Type B pancreatic cell (in vitro differentiated cells): ENCODE results near the gene PKP1. TPM values are rescaled to one million over a fixed set of nuclear protein-coding genes. Genes with fewer than 3 reads are reported as not detected.

Experiments
- DNase-seq: peaks from one replicate; pipeline ENCODE4 v3.0.0; 2021; ENCODE audit warnings: mixed read lengths; ENCODE audit not compliant: unreplicated experiment; ENCODE audit errors: extremely low spot score
- H3K27ac Mint-ChIP-seq: 2 replicates; pipeline ENCODE4 v1.8.0; 2021; ENCODE audit warnings: mild to moderate bottlenecking, mixed read lengths
- H3K27me3 Mint-ChIP-seq: 2 replicates; pipeline ENCODE4 v1.8.0; 2021; ENCODE audit warnings: mixed read lengths
- H3K36me3 Mint-ChIP-seq: 2 replicates; pipeline ENCODE4 v1.8.0; 2021; ENCODE audit warnings: mixed read lengths
- H3K4me1 Mint-ChIP-seq: one replicate; pipeline ENCODE4 v1.8.0; 2021; ENCODE audit warnings: mixed read lengths; ENCODE audit not compliant: unreplicated experiment
- H3K4me3 Mint-ChIP-seq: 2 replicates; pipeline ENCODE4 v1.8.0; 2021; ENCODE audit warnings: mild to moderate bottlenecking, mixed read lengths
- H3K9me3 Mint-ChIP-seq: 2 replicates; pipeline ENCODE4 v1.8.0; 2021; ENCODE audit warnings: mixed read lengths
- total RNA-seq: library from RNA; stranded (reverse); gene quantifications from 2 replicates; pipeline ENCODE4 v1.2.1, GENCODE V29; 2021; ENCODE audit warnings: low replicate concordance
- TF ChIP-seq, protein P1 (sequence below): fragments of 200-600 bp; sonication (generic); conservative IDR thresholded peaks from 2 replicates; pipeline ENCODE4 v1.5.0; 2021; ENCODE audit warnings: antibody characterized with exemption, mild to moderate bottlenecking

The PKP1 gene
- total RNA-seq, 1 donor from 2014 or later: 7.6 TPM

DNA sequence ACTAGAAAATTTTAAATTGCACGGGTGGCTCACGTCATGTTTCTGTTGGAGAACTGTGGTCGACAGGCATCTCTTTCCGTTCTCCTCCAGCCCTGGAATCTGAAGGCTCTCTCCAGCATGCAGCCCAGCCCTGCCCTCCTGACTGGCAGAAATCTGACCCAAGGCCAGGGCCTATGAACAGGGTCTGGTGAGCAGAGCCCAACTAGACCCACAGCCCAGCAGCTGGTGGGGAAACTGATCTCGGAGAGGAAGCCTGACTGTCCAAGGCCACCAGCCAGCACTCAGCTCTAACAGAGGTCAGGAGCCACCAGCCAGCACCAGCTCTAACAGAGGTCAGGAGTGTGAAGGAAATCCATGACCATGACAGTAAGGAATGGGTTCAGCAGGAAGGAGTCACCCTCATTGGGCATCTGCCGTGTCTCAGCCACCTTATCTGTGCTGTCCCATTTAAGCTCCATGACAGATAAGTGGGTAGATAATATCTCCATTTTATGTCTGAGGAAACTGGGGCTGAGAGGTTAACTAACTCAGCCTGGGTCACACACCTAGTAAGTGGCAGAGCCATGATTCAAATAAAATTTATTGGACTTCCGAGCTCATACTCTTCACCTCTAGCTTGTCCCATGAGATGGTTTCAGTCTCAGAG, 20.2 kb upstream of the PKP1 start:
- TF ChIP-seq, protein P1, sequence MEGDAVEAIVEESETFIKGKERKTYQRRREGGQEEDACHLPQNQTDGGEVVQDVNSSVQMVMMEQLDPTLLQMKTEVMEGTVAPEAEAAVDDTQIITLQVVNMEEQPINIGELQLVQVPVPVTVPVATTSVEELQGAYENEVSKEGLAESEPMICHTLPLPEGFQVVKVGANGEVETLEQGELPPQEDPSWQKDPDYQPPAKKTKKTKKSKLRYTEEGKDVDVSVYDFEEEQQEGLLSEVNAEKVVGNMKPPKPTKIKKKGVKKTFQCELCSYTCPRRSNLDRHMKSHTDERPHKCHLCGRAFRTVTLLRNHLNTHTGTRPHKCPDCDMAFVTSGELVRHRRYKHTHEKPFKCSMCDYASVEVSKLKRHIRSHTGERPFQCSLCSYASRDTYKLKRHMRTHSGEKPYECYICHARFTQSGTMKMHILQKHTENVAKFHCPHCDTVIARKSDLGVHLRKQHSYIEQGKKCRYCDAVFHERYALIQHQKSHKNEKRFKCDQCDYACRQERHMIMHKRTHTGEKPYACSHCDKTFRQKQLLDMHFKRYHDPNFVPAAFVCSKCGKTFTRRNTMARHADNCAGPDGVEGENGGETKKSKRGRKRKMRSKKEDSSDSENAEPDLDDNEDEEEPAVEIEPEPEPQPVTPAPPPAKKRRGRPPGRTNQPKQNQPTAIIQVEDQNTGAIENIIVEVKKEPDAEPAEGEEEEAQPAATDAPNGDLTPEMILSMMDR: no peak
- Mint-ChIP-seq H3K36me3 (no peaks in the 10 kb centered on the region), H3K4me3 (no peak overlapping the region), H3K27me3 (peaks cover 51% of the 10 kb centered on the region), H3K4me1 (no peaks in the 10 kb centered on the region), H3K27ac (no peak overlapping the region), H3K9me3 (no peaks in the 10 kb centered on the region)
- DNase-seq: no peak

DNA sequence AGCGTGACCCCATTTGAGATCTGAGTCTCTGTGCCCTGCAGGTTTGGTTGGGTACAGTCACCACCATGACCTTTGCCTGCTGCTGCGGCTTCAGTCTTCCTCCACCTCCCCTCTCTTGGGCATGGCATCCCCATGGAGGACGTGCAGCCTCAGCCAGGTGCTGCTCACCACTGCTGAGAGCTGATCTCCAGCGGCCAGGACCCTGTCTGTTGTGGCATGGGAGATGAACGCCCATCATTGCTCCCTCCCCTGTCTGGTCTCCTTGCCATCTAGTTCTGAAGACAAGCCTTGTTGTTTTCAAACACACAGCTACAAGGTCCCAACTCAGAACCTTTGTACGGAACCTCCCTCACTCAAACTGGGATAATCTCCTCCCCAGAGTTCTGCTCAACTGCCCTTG, 19.2 kb upstream of the PKP1 start:
- Mint-ChIP-seq H3K4me1 (no peaks in the 10 kb centered on the region), H3K36me3 (no peaks in the 10 kb centered on the region)

DNA sequence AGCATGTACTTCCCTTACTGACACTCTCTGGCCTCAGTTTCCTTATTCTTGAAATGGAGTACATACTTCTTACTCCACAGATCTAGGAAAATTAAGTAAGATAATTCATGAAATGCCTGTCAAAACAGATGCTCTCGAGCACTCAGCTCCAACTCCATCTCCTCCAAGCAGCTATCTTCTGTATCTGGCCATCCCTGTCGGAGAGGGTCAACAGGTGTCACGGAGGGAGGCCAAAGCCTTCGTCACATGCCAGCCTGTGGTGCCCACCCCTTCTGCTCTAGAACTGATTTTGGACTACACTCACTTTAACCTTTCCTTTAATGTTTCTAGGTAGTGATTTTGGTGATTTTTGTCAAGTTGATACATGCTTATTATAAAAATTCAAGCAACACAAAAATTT, 18.8 kb upstream of the PKP1 start:
- Mint-ChIP-seq H3K36me3 (no peaks in the 10 kb centered on the region), H3K9me3 (no peaks in the 10 kb centered on the region), H3K4me1 (no peaks in the 10 kb centered on the region), H3K27me3 (peaks cover 49% of the 10 kb centered on the region), H3K4me3 (no peak overlapping the region), H3K27ac (no peak overlapping the region)
- TF ChIP-seq, protein P1: no peak
- DNase-seq: peak; percentile 29

More for the DNA sequence above, 19.2 kb upstream of the PKP1 start:
- TF ChIP-seq, protein P1: no peak
- H3K27ac Mint-ChIP-seq: no peak overlapping the region
- no peak overlapping the region for H3K4me3 Mint-ChIP-seq
- peaks cover 48% of the 10 kb centered on the region for H3K27me3 Mint-ChIP-seq
- H3K9me3 Mint-ChIP-seq: no peaks in the 10 kb centered on the region
- peak; percentile 37 for DNase-seq

DNA sequence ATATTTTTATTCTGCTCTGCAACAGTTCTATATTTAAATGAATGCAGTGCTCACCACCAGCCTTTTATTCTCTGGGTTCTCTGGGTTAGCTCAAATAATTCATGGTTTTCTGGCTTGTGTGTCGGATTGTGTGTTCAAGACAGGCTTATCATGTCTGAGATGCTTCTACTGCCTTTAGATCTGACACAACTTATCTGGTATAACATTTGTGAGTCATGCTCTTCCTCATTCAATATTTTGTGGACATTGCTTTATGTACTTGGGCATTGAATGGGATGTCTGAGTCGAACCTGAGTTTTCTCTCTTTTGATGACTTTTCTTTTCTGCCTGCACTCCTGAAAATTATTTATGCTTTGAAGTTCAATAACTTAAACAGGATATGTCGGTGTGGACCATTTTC, 17.6 kb upstream of the PKP1 start:
- no peak for DNase-seq
- H3K27me3 Mint-ChIP-seq: peaks cover 49% of the 10 kb centered on the region
- no peaks in the 10 kb centered on the region for H3K36me3 Mint-ChIP-seq
- TF ChIP-seq, protein P1: no peak
- H3K4me1 Mint-ChIP-seq: no peaks in the 10 kb centered on the region
- H3K9me3 Mint-ChIP-seq: no peaks in the 10 kb centered on the region
- H3K27ac Mint-ChIP-seq: no peak overlapping the region
- no peak overlapping the region for H3K4me3 Mint-ChIP-seq

DNA sequence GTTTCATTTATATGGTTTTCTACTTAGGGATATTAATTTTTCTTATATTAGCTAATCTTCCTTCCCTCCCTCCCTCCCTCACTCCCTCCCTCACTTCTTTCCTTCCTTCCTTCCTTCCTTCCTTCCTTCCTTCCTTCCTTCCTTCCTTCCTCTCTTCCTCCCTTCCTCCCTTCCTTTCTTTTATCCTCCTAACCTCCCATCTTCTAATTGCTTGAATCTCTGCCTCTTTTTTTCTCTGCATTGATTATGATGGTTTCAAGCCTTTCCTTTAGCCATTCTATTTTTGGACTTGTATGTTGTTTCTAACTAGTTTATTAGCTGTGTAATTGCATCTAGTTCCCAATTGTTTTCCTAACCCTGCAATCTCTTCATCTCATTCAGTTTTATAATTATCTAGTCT, 17.0 kb upstream of the PKP1 start:
- Mint-ChIP-seq H3K9me3 (no peaks in the 10 kb centered on the region), H3K4me1 (no peaks in the 10 kb centered on the region), H3K27ac (no peak overlapping the region), H3K4me3 (no peak overlapping the region), H3K36me3 (no peaks in the 10 kb centered on the region), H3K27me3 (peaks cover 45% of the 10 kb centered on the region)
- TF ChIP-seq, protein P1: no peak
- no peak for DNase-seq
